Lung (tissue), 12 donors: ENCODE results near the gene RC3H1. TPM values are rescaled to one million over a fixed set of nuclear protein-coding genes. Genes with fewer than 3 reads are reported as not detected.

Source experiments
- ATAC-seq: fragments of 200-7000 bp; cut with Tn5 transposase; one replicate; pipeline ENCODE4 v1.9.1; 2020; ENCODE audit warnings: moderate number of reproducible peaks; ENCODE audit not compliant: insufficient read depth, low FRiP score
- DNase-seq, 3 donors: peaks; one replicate each; pipeline ENCODE4 v3.0.0-alpha.2; 2013 to 2017
- H3K27ac ChIP-seq, 2 donors: one replicate each; pipeline ENCODE4 v1.5.1; 2013; ENCODE audit warnings: mild to moderate bottlenecking in 2 of 2, moderate library complexity in 2 of 2, control low read depth in 1 of 2, inconsistent platforms in 1 of 2, low read depth in 1 of 2, low read length in 1 of 2
- H3K27me3 ChIP-seq, 3 donors: one replicate each; pipeline ENCODE4 v1.5.1; 2013; ENCODE audit warnings: low read length in 2 of 3; ENCODE audit not compliant: control insufficient read depth in 3 of 3, insufficient read depth in 3 of 3
- H3K36me3 ChIP-seq, 4 donors: one replicate each; pipeline ENCODE4 v1.5.1; 2013; ENCODE audit warnings: low read length in 4 of 4, mild to moderate bottlenecking in 1 of 4, moderate library complexity in 1 of 4; ENCODE audit not compliant: control insufficient read depth in 4 of 4, insufficient read depth in 4 of 4
- H3K4me1 ChIP-seq, 5 donors: one replicate each; pipeline ENCODE4 v1.5.1; 2013; ENCODE audit warnings: low read length in 5 of 5, mild to moderate bottlenecking in 2 of 5, moderate library complexity in 1 of 5; ENCODE audit not compliant: control insufficient read depth in 5 of 5, insufficient read depth in 5 of 5
- H3K4me3 ChIP-seq: one replicate; pipeline ENCODE4 v1.5.1; 2013; ENCODE audit warnings: mild to moderate bottlenecking, control low read depth, moderate library complexity
- H3K9ac ChIP-seq, 2 donors: one replicate each; pipeline ENCODE4 v1.5.1; 2013; ENCODE audit warnings: low read length in 2 of 2, control low read depth in 1 of 2; ENCODE audit not compliant: insufficient read depth in 1 of 2
- H3K9me3 ChIP-seq, 4 donors: one replicate each; pipeline ENCODE4 v1.5.1; 2013; ENCODE audit warnings: low read length in 3 of 4, mild to moderate bottlenecking in 1 of 4, moderate library complexity in 1 of 4; ENCODE audit not compliant: control insufficient read depth in 4 of 4, insufficient read depth in 3 of 4
- WGBS, 2 donors: extraction: QIAGEN DNeasy Blood & Tissue Kit; methylation state at CpG; one replicate each; pipeline ENCODE4 v1.1.7; 2013; 5-methylcytosine and 5-hydroxymethylcytosine counted together
- polyA plus RNA-seq, 2 donors: library from polyadenylated mRNA; stranded (reverse); fragments of 200-250 nt; gene quantifications; one replicate each; pipeline ENCODE4 v1.2.1, GENCODE V29; 2013
- total RNA-seq, 2 donors: library from RNA; depleted of rRNA in 1 of 2; stranded (reverse); fragments of >200 nt in 1 of 2; gene quantifications; one replicate each; pipeline ENCODE4 v1.2.1, GENCODE V29; 2014 to 2021
- TF ChIP-seq, protein P1 (sequence below): IDR thresholded peaks from 2 replicates; pipeline ENCODE4 v1.5.1; 2012; ENCODE audit warnings: mild to moderate bottlenecking; ENCODE audit errors: control extremely low read depth, extremely low read depth
- donor health status: control.
- donor health status: control.
- donor health status: Bipolar disorder and iron deficiency.
- donor health status: healthy.
- donor health status: DM: yes; HTN: yes; CAD: no.

RC3H1 gene
- total and polyA plus RNA-seq, 4 donors = 3.8 to 51.5 (median 17.1) TPM

- H3K9ac ChIP-seq = no peak overlapping the region
- no peaks in the 10 kb centered on the region for H3K9me3 ChIP-seq
- H3K27me3 ChIP-seq = no peaks in the 10 kb centered on the region
- no peak for DNase-seq
- WGBS, 2 donors = 74 to 83% methylated on average over 2 of the region's 2 CpGs
- H3K27ac ChIP-seq = no peak overlapping the region
- H3K36me3 ChIP-seq = peaks cover 0 to 3% (median 0%) of the 10 kb centered on the region in 4 donors
- ATAC-seq = no peak
- no peak overlapping the region for H3K4me3 ChIP-seq
- H3K4me1 ChIP-seq = peaks cover 0 to 8% (median 1%) of the 10 kb centered on the region in 5 donors
- TF ChIP-seq, protein P1, sequence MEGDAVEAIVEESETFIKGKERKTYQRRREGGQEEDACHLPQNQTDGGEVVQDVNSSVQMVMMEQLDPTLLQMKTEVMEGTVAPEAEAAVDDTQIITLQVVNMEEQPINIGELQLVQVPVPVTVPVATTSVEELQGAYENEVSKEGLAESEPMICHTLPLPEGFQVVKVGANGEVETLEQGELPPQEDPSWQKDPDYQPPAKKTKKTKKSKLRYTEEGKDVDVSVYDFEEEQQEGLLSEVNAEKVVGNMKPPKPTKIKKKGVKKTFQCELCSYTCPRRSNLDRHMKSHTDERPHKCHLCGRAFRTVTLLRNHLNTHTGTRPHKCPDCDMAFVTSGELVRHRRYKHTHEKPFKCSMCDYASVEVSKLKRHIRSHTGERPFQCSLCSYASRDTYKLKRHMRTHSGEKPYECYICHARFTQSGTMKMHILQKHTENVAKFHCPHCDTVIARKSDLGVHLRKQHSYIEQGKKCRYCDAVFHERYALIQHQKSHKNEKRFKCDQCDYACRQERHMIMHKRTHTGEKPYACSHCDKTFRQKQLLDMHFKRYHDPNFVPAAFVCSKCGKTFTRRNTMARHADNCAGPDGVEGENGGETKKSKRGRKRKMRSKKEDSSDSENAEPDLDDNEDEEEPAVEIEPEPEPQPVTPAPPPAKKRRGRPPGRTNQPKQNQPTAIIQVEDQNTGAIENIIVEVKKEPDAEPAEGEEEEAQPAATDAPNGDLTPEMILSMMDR = no peak
Observed at GRCh38 chr1:173900427-173900826, 121.7 kb downstream of the RC3H1 start.

- TF ChIP-seq, protein P1 = no peak
- Histone ChIP-seq H3K4me3 (no peak overlapping the region), H3K36me3 (peaks cover 0 to 2% (median 0%) of the 10 kb centered on the region in 4 donors), H3K27ac (no peak overlapping the region), H3K9me3 (no peaks in the 10 kb centered on the region), H3K4me1 (no peaks in the 10 kb centered on the region), H3K9ac (no peak overlapping the region), H3K27me3 (no peaks in the 10 kb centered on the region)
- ATAC-seq = no peak
- DNase-seq = no peak
- 69 to 86% methylated on average over 3 of the region's 3 CpGs for WGBS, 2 donors
Observed at GRCh38 chr1:173894189-173894588, 128.0 kb downstream of the RC3H1 start.

GRCh38 chr1:173893611-173894010 is 128.5 kb downstream of the RC3H1 start:
- Histone ChIP-seq H3K27me3 (no peaks in the 10 kb centered on the region), H3K9me3 (no peaks in the 10 kb centered on the region), H3K4me1 (no peaks in the 10 kb centered on the region), H3K4me3 (no peak overlapping the region), H3K9ac (no peak overlapping the region), H3K36me3 (peaks cover 0 to 2% (median 0%) of the 10 kb centered on the region in 4 donors), H3K27ac (no peak overlapping the region)
- 88 to 92% methylated on average over 1 of the region's 1 CpG for WGBS, 2 donors
- TF ChIP-seq, protein P1 = no peak
- ATAC-seq = no peak
- no peak for DNase-seq

- TF ChIP-seq, protein P1 = no peak
- Histone ChIP-seq H3K4me1 (no peaks in the 10 kb centered on the region), H3K27ac (no peak overlapping the region), H3K27me3 (no peaks in the 10 kb centered on the region), H3K36me3 (peaks cover 9 to 29% (median 15%) of the 10 kb centered on the region in 4 donors), H3K9ac (no peak overlapping the region), H3K9me3 (no peaks in the 10 kb centered on the region), H3K4me3 (no peak overlapping the region)
- 95 to 98% methylated on average over 2 of the region's 2 CpGs for WGBS, 2 donors
- ATAC-seq (no peak), DNase-seq (no peak)
Observed at GRCh38 chr1:173889885-173890284, 132.3 kb downstream of the RC3H1 start.
